H1 (cell line): Measurements from ENCODE around the gene TDRD1. TPM values are rescaled to one million over a fixed set of nuclear protein-coding genes. Genes with fewer than 3 reads are reported as not detected.
"Not testable (repeated sequence)": the region's sequence is repeated elsewhere in the genome, so short reads cannot be mapped to it uniquely, and the experiment has no call there.

Source experiments
- CTCF ChIA-PET: fragments of 300-600 bp; sonication (Branson Sonifier 250); formaldehyde crosslinking; loops from one replicate; lab custom pipeline; 2021; ENCODE audit not compliant: partially characterized antibody; lab: Charles Lee
- POLR2A ChIA-PET: fragments of 300-600 bp; sonication (Branson Sonifier 250); formaldehyde crosslinking; loops from one replicate; lab custom pipeline; 2021; ENCODE audit warnings: inconsistent platforms; ENCODE audit not compliant: partially characterized antibody; lab: Charles Lee
- DNase-seq, 2 experiments: peaks; one replicate each; pipeline versions ENCODE4 v3.0.0 to v3.0.0-alpha.2; 2010 to 2022; ENCODE audit warnings: low spot score in 2 of 2, low read depth in 1 of 2, mixed read lengths in 1 of 2
- FAIRE-seq: peaks from 2 replicates; lab custom pipeline; 2011; peaks lifted over from hg19 to GRCh38; lab: Jason Lieb, UNC
- H2AFZ ChIP-seq: 2 replicates; pipeline ENCODE4 v1.8.1; 2012; ENCODE audit warnings: low read length, inconsistent platforms
- H2AK5ac ChIP-seq: 2 replicates; pipeline ENCODE4 v1.6.1; 2013; ENCODE audit warnings: low read depth, low read length
- H2BK120ac ChIP-seq: replicated peaks from 2 replicates; pipeline ENCODE3; 2013; ENCODE audit warnings: low read depth, low read length, inconsistent platforms
- H2BK12ac ChIP-seq: 2 replicates; pipeline ENCODE4 v1.6.1; 2013; ENCODE audit warnings: low read depth, low read length
- H2BK15ac ChIP-seq: 2 replicates; pipeline ENCODE4 v1.6.1; 2013; ENCODE audit warnings: low read length
- H2BK20ac ChIP-seq: 2 replicates; pipeline ENCODE4 v1.6.1; 2013; ENCODE audit warnings: low read length
- H2BK5ac ChIP-seq: 2 replicates; pipeline ENCODE4 v1.6.1; 2013; ENCODE audit warnings: low read depth, low read length
- H3K14ac ChIP-seq: 2 replicates; pipeline ENCODE4 v1.6.1; 2013; ENCODE audit warnings: inconsistent platforms; ENCODE audit not compliant: insufficient read length
- H3K18ac ChIP-seq: 2 replicates; pipeline ENCODE4 v1.6.1; 2013; ENCODE audit warnings: low read length; ENCODE audit errors: extremely low read depth
- H3K23ac ChIP-seq: 2 replicates; pipeline ENCODE4 v1.6.1; 2013; ENCODE audit warnings: inconsistent platforms; ENCODE audit not compliant: insufficient read length
- H3K23me2 ChIP-seq: 2 replicates; pipeline ENCODE4 v1.6.1; 2013; ENCODE audit warnings: low read depth, low read length
- H3K27ac ChIP-seq: 2 replicates; pipeline ENCODE4 v1.6.1; 2011; ENCODE audit warnings: low read depth, low read length, inconsistent platforms
- H3K27me3 ChIP-seq, 4 experiments: replicated peaks in 1 of 4; 1 replicate in 1 of 4; 2 replicates in 3 of 4; pipeline versions ENCODE4 v1.6.1 to v1.8.1; 2011 to 2013; ENCODE audit warnings: low read length in 3 of 4, mild to moderate bottlenecking in 3 of 4, inconsistent platforms in 2 of 4, mixed read lengths in 2 of 4, moderate library complexity in 1 of 4; ENCODE audit not compliant: control insufficient read depth in 3 of 4, insufficient read depth in 3 of 4; ENCODE audit errors: extremely low read depth in 1 of 4
- H3K36me3 ChIP-seq, 4 experiments: 2 replicates each; pipeline versions ENCODE4 v1.6.1 to v1.8.1; 2011 to 2013; ENCODE audit warnings: mild to moderate bottlenecking in 4 of 4, low read length in 3 of 4, moderate library complexity in 2 of 4, control low read depth in 1 of 4, inconsistent platforms in 1 of 4; ENCODE audit not compliant: insufficient read depth in 4 of 4, control insufficient read depth in 2 of 4
- H3K4ac ChIP-seq: replicated peaks from 2 replicates; pipeline ENCODE3; 2013; ENCODE audit warnings: low read length, low read depth, mixed read lengths, inconsistent platforms; ENCODE audit not compliant: insufficient read length
- H3K4me1 ChIP-seq, 4 experiments: replicated peaks in 1 of 4; 1 replicate in 1 of 4; 2 replicates in 3 of 4; pipeline versions ENCODE4 v1.6.1 to v1.8.1; 2011 to 2013; ENCODE audit warnings: low read length in 3 of 4, inconsistent platforms in 2 of 4, mixed read lengths in 1 of 4; ENCODE audit not compliant: insufficient read depth in 4 of 4, control insufficient read depth in 3 of 4
- H3K4me2 ChIP-seq, 2 experiments: 2 replicates each; pipeline versions ENCODE4 v1.6.1 to v1.8.1; 2011 to 2013; ENCODE audit warnings: low read depth in 2 of 2, low read length in 2 of 2, control low read depth in 1 of 2, inconsistent platforms in 1 of 2, mild to moderate bottlenecking in 1 of 2; ENCODE audit not compliant: insufficient read depth in 1 of 2
- H3K4me3 ChIP-seq, 4 experiments: fragments of 200-600, 300-600 bp in 1 of 4; sonication (generic), shearing (Covaris generic), sonication (Bioruptor Twin) in 1 of 4; 2 replicates each; pipeline versions ENCODE4 v1.5.1 to v1.8.1; 2011 to 2016; ENCODE audit warnings: low read length in 4 of 4, low read depth in 3 of 4, control low read depth in 2 of 4, inconsistent platforms in 2 of 4, mild to moderate bottlenecking in 2 of 4, mixed read lengths in 1 of 4, moderate library complexity in 1 of 4; ENCODE audit not compliant: insufficient read depth in 2 of 4; ENCODE audit errors: extremely low read depth in 1 of 4
- H3K56ac ChIP-seq: replicated peaks from 2 replicates; pipeline ENCODE3; 2013; ENCODE audit warnings: low read depth, mild to moderate bottlenecking, mixed read lengths, low read length, inconsistent platforms; ENCODE audit not compliant: insufficient read length
- H3K79me1 ChIP-seq: 2 replicates; pipeline ENCODE4 v1.6.1; 2013; ENCODE audit warnings: low read depth, low read length, control low read depth
- H3K79me2 ChIP-seq, 2 experiments: 2 replicates each; pipeline versions ENCODE4 v1.6.1 to v1.8.1; 2012 to 2013; ENCODE audit warnings: low read length in 2 of 2, mild to moderate bottlenecking in 2 of 2, inconsistent platforms in 1 of 2; ENCODE audit not compliant: insufficient read depth in 2 of 2, control insufficient read depth in 1 of 2
- H3K9ac ChIP-seq, 4 experiments: replicated peaks in 1 of 4; 1 replicate in 1 of 4; 2 replicates in 3 of 4; pipeline versions ENCODE4 v1.6.1 to v1.8.1; 2011 to 2013; ENCODE audit warnings: low read depth in 3 of 4, low read length in 3 of 4, control low read depth in 2 of 4, mild to moderate bottlenecking in 2 of 4, moderate library complexity in 2 of 4, inconsistent platforms in 1 of 4; ENCODE audit errors: extremely low read depth in 1 of 4
- H3K9me3 ChIP-seq, 2 experiments: 2 replicates each; pipeline versions ENCODE4 v1.6.1 to v1.8.1; 2012 to 2013; ENCODE audit warnings: mild to moderate bottlenecking in 2 of 2, moderate library complexity in 2 of 2, control low read depth in 1 of 2, inconsistent platforms in 1 of 2, low read depth in 1 of 2, low read length in 1 of 2, mixed read lengths in 1 of 2; ENCODE audit not compliant: insufficient read depth in 2 of 2
- H4K20me1 ChIP-seq, 2 experiments: replicated peaks in 1 of 2; 2 replicates each; pipeline versions ENCODE3 to v1.8.1; 2011 to 2013; ENCODE audit warnings: inconsistent platforms in 2 of 2, low read length in 2 of 2, mild to moderate bottlenecking in 1 of 2; ENCODE audit not compliant: insufficient read depth in 2 of 2, control insufficient read depth in 1 of 2
- H4K5ac ChIP-seq: 2 replicates; pipeline ENCODE4 v1.6.1; 2013; ENCODE audit warnings: low read length, low read depth, mixed read lengths, inconsistent platforms; ENCODE audit not compliant: insufficient read length
- H4K8ac ChIP-seq: 2 replicates; pipeline ENCODE4 v1.8.0; 2013; ENCODE audit warnings: mild to moderate bottlenecking, moderate library complexity, low read length, inconsistent platforms; ENCODE audit not compliant: insufficient read depth; ENCODE audit errors: extremely low read depth
- H4K91ac ChIP-seq: replicated peaks from 2 replicates; pipeline ENCODE3; 2013; ENCODE audit warnings: low read length, mixed read lengths, inconsistent platforms; ENCODE audit not compliant: insufficient read length
- WGBS, 2 experiments: shearing (Covaris generic) in 1 of 2; methylation state at CpG; one replicate each; pipeline versions ENCODE4 v1.1.6 to v1.1.7; 2013 to 2015; ENCODE audit warnings: low lambda C conversion rate in 2 of 2, mixed read lengths in 2 of 2, inconsistent platforms in 1 of 2, low coverage in 1 of 2, missing lambda C conversion rate in 1 of 2; ENCODE audit not compliant: insufficient replicate concordance in 2 of 2, insufficient coverage in 1 of 2, insufficient read length in 1 of 2; ENCODE audit errors: extremely low coverage in 1 of 2, missing lambda C conversion rate in 1 of 2; 5-methylcytosine and 5-hydroxymethylcytosine counted together
- polyA plus RNA-seq, 7 experiments: library from polyadenylated mRNA; depleted of rRNA in 3 of 7; stranded (reverse) in 5 of 7; unstranded in 2 of 7; fragments of >200 nt in 5 of 7; fragments of 200-250 nt in 2 of 7; gene quantifications; 1 replicate in 5 of 7; 2 replicates in 1 of 7; 4 replicates in 1 of 7; pipeline versions ENCODE4 v1.2.1 to v1.2.3, GENCODE V29; 2011 to 2013; ENCODE audit warnings: missing spikeins in 2 of 7, mixed read lengths in 2 of 7
- total RNA-seq: library from RNA; stranded (reverse); fragmentation: NEBNext Ultra II Directional; extraction: Animal tissue kit (Norgen Biotek cat#: 25700); gene quantifications from 2 replicates; pipeline ENCODE4 v1.2.1, GENCODE V29; 2021

Gene TDRD1
- total and polyA plus RNA-seq, 2 of the 8 experiments (the other 6 are each of a cell fraction or from before 2014, with no cell fraction given): 0.02 to 0.71 TPM

- DNase-seq, H3K23ac ChIP-seq, H3K4me3 ChIP-seq, H3K79me1 ChIP-seq, H3K14ac ChIP-seq, H3K18ac ChIP-seq, H2BK15ac ChIP-seq, H3K23me2 ChIP-seq, H2BK120ac ChIP-seq, H4K5ac ChIP-seq, H3K56ac ChIP-seq, H2AK5ac ChIP-seq, H2BK5ac ChIP-seq, H2AFZ ChIP-seq, H4K8ac ChIP-seq, POLR2A ChIA-PET, H3K4me1 ChIP-seq, H3K9me3 ChIP-seq, H3K9ac ChIP-seq, H4K20me1 ChIP-seq, H3K4me2 ChIP-seq, H2BK20ac ChIP-seq, FAIRE-seq, H3K79me2 ChIP-seq, H2BK12ac ChIP-seq, H4K91ac ChIP-seq, H3K27ac ChIP-seq, H3K4ac ChIP-seq, H3K27me3 ChIP-seq: not testable (repeated sequence)
- H3K36me3 ChIP-seq: peaks cover 2 to 23% (median 4%) of the 10 kb centered on the region in 4 experiments; a peak in 5 of 8 replicates
- CTCF ChIA-PET: interaction anchor here (1.2 to 1.9 kb wide), 2 partner anchors 31 to 99 kb away, joined by 3 to 6 read pairs; no protein-coding TSS in a partner anchor
- WGBS, 2 experiments: 82% methylated on average over 2 of the region's 2 CpGs; no CpG with 5 or more reads in 1 of the 2 experiments
These were observed 38.3 kb upstream of the TDRD1 start for GRCh38 chr10:114140827-114141226.
